HepG2 (cell line): Measurements from ENCODE around the gene SAPCD2. TPM values are rescaled to one million over a fixed set of nuclear protein-coding genes. Genes with fewer than 3 reads are reported as not detected.

Source experiments
- ATAC-seq: fragments of 200-7000 bp; cut with Tn5 transposase; 3 replicates; pipeline ENCODE4 v1.9.1; 2020; ENCODE audit warnings: mild to moderate bottlenecking, moderate library complexity
- BruUV-seq: library from RNA; stranded (reverse); fragments of 400-500 nt; replicated peaks from 2 replicates; lab custom pipeline; 2021; lab: Mats Ljungman, UMichigan
- CTCF ChIA-PET: fragments of 300-600 bp; formaldehyde crosslinking; extraction: SDS; loops from one replicate; lab custom pipeline; 2021; ENCODE audit warnings: low total read pairs, inconsistent platforms, low intra/inter-chr PET ratio; lab: Yijun Ruan, JAX
- POLR2A ChIA-PET: fragments of 350-600 bp; sonication (Branson Sonifier 250); formaldehyde crosslinking; loops from one replicate; lab custom pipeline; 2020; ENCODE audit warnings: antibody characterized with exemption, inconsistent platforms; lab: Yijun Ruan, JAX
- DNase-seq: peaks from one replicate; pipeline ENCODE4 v3.0.0-alpha.2; 2015; ENCODE audit warnings: low spot score
- FAIRE-seq: peaks from 3 replicates; lab custom pipeline; 2011; peaks lifted over from hg19 to GRCh38; lab: Jason Lieb, UNC
- H2AFZ ChIP-seq: one replicate; pipeline ENCODE4 v1.6.1; 2011; ENCODE audit warnings: low read length, inconsistent platforms
- H3K27ac ChIP-seq: fragments of 300-600 bp; 3 replicates; pipeline ENCODE4 v1.8.0; 2011; ENCODE audit warnings: mixed run types, mild to moderate bottlenecking, mixed read lengths, low read length, inconsistent platforms; ENCODE audit not compliant: insufficient read depth; ENCODE audit errors: extremely low read length
- H3K27me3 ChIP-seq, 2 experiments: fragments of 200-600 bp in 1 of 2; 2 replicates in 1 of 2; 3 replicates in 1 of 2; pipeline versions ENCODE4 v1.6.0 to v1.8.0; 2011; ENCODE audit warnings: low read length in 2 of 2, mild to moderate bottlenecking in 2 of 2, moderate library complexity in 2 of 2, inconsistent platforms in 1 of 2; ENCODE audit not compliant: insufficient read depth in 2 of 2, control insufficient read depth in 1 of 2
- H3K36me3 ChIP-seq, 2 experiments: fragments of 200-600 bp in 1 of 2; replicated peaks in 1 of 2; 2 replicates in 1 of 2; 3 replicates in 1 of 2; pipeline versions ENCODE4 v1.5.1 to v1.8.0; 2011; ENCODE audit warnings: low read length in 2 of 2, inconsistent platforms in 1 of 2; ENCODE audit not compliant: insufficient read depth in 2 of 2, control insufficient read depth in 1 of 2
- H3K4me1 ChIP-seq: 2 replicates; pipeline ENCODE4 v1.5.1; 2012; ENCODE audit warnings: low read length, inconsistent platforms; ENCODE audit not compliant: insufficient read depth
- H3K4me2 ChIP-seq: 2 replicates; pipeline ENCODE4 v1.6.0; 2011; ENCODE audit warnings: low read depth, low read length, inconsistent platforms
- H3K4me3 ChIP-seq, 3 experiments: fragments of 200-600 bp in 1 of 3; sonication (generic), shearing (Covaris generic) in 1 of 3; replicated peaks in 1 of 3; 2 replicates each; pipeline ENCODE4 v1.5.1; 2011 to 2016; ENCODE audit warnings: low read length in 3 of 3, inconsistent platforms in 2 of 3, low read depth in 2 of 3, mild to moderate bottlenecking in 2 of 3, control low read depth in 1 of 3, mixed read lengths in 1 of 3; ENCODE audit not compliant: insufficient read depth in 1 of 3
- H3K79me2 ChIP-seq: one replicate; pipeline ENCODE4 v1.6.1; 2011; ENCODE audit warnings: low read length, inconsistent platforms; ENCODE audit not compliant: insufficient read depth
- H3K9ac ChIP-seq: 2 replicates; pipeline ENCODE4 v1.6.0; 2011; ENCODE audit warnings: mild to moderate bottlenecking, low read depth, low read length, inconsistent platforms; ENCODE audit not compliant: insufficient read depth
- H3K9me3 ChIP-seq: 2 replicates; pipeline ENCODE4 v1.5.1; 2012; ENCODE audit warnings: mild to moderate bottlenecking, low read length
- H4K20me1 ChIP-seq: 2 replicates; pipeline ENCODE4 v1.6.0; 2011; ENCODE audit warnings: inconsistent platforms, mild to moderate bottlenecking, low read length, moderate library complexity; ENCODE audit not compliant: insufficient read depth
- CCAR2 ChIP-seq: fragments of 200-400 bp; formaldehyde crosslinking; optimal IDR thresholded peaks from 2 replicates; pipeline ENCODE3; 2018; ENCODE audit warnings: low read depth, mild to moderate bottlenecking, low read length, moderate library complexity
- LBX2 ChIP-seq: sonication (generic); formaldehyde crosslinking; IDR thresholded peaks from 2 replicates; pipeline ENCODE4 v1.5.0; 2020; ENCODE audit warnings: missing genetic modification reagents, mild to moderate bottlenecking, borderline replicate concordance
- REPIN1 ChIP-seq: sonication (generic); formaldehyde crosslinking; IDR thresholded peaks from 2 replicates; pipeline ENCODE4 v1.8.0; 2022; ENCODE audit warnings: missing genetic modification reagents, low read depth, mild to moderate bottlenecking, borderline replicate concordance
- SMYD3 ChIP-seq: sonication (generic); formaldehyde crosslinking; IDR thresholded peaks from 2 replicates; pipeline ENCODE4 v1.8.1; 2023; ENCODE audit warnings: mild to moderate bottlenecking, missing genetic modification reagents
- TFDP2 ChIP-seq: sonication (generic); formaldehyde crosslinking; IDR thresholded peaks from 2 replicates; pipeline ENCODE4 v1.4.0; 2020; ENCODE audit warnings: missing genetic modification reagents
- TRIM24 ChIP-seq: sonication (generic); formaldehyde crosslinking; IDR thresholded peaks from 2 replicates; pipeline ENCODE4 v1.8.0; 2022; ENCODE audit warnings: mild to moderate bottlenecking, missing genetic modification reagents
- ZFX ChIP-seq: sonication (generic); formaldehyde crosslinking; IDR thresholded peaks from 2 replicates; pipeline ENCODE4 v1.4.0; 2020; ENCODE audit warnings: mild to moderate bottlenecking, low read depth, missing genetic modification reagents, moderate library complexity
- ZMYM3 ChIP-seq: sonication (generic); formaldehyde crosslinking; IDR thresholded peaks from 2 replicates; pipeline ENCODE4 v1.5.1; 2020; ENCODE audit warnings: mild to moderate bottlenecking, missing genetic modification reagents
- ZNF253 ChIP-seq: sonication (generic); formaldehyde crosslinking; IDR thresholded peaks from 2 replicates; pipeline ENCODE4 v1.8.0; 2022; ENCODE audit warnings: mild to moderate bottlenecking, missing genetic modification reagents, borderline replicate concordance
- ZNF766 ChIP-seq: sonication (generic); formaldehyde crosslinking; IDR thresholded peaks from 2 replicates; pipeline ENCODE4 v1.5.0; 2020; ENCODE audit warnings: missing genetic modification reagents, borderline replicate concordance
- ZNF879 ChIP-seq: sonication (generic); formaldehyde crosslinking; IDR thresholded peaks from 2 replicates; pipeline ENCODE4 v1.8.1; 2023; ENCODE audit warnings: missing genetic modification reagents
- WGBS: methylation state at CpG from one replicate; pipeline ENCODE4 v1.1.6; 2017; ENCODE audit warnings: low lambda C conversion rate; 5-methylcytosine and 5-hydroxymethylcytosine counted together
- in situ Hi-C: cut with HindIII; loops from 2 replicates; pipeline ENCODE4 v1.10.0; 2017; ENCODE audit warnings: low pct_unique_long_range_greater_than_20kb; ENCODE audit not compliant: extremely low pct_ligation_motif_present
- intact Hi-C: fragments of 100-400 bp; cut with micrococcal nuclease; formaldehyde crosslinking; loops from one replicate; pipeline ENCODE4 v1.10.0; 2022; ENCODE audit not compliant: unreplicated experiment
- polyA plus RNA-seq, 8 experiments: library from polyadenylated mRNA; depleted of rRNA in 3 of 8; stranded (reverse) in 7 of 8; unstranded in 1 of 8; fragments of >200 nt; fragmentation: Illumina TruSeq in 4 of 8; extraction: Trizol in 4 of 8; gene quantifications; 2 replicates each; pipeline versions ENCODE4 v1.2.1 to v1.2.3, GENCODE V29; 2011 to 2016; ENCODE audit warnings: low read depth in 4 of 8, missing spikeins in 1 of 8, mixed read lengths in 1 of 8; ENCODE audit not compliant: insufficient read depth in 1 of 8
- total RNA-seq, 5 experiments: library from RNA; depleted of rRNA; stranded (reverse); fragments of >200 nt; fragmentation: Illumina TruSeq; extraction: Trizol; gene quantifications; 2 replicates each; pipeline ENCODE4 v1.2.3, GENCODE V29; 2016; ENCODE audit warnings: low read depth in 1 of 5
- TF ChIP-seq, protein P1 (sequence below): sonication (generic); formaldehyde crosslinking; IDR thresholded peaks from 2 replicates; pipeline ENCODE4 v1.9.0; 2021; ENCODE audit warnings: missing genetic modification reagents, borderline replicate concordance
- TF ChIP-seq, protein P2 (sequence below): IDR thresholded peaks from 2 replicates; pipeline ENCODE4 v1.6.1; 2012; ENCODE audit warnings: low read depth, low read length, improper control_type of control experiment
- TF ChIP-seq, protein P3 (sequence below): sonication (generic); formaldehyde crosslinking; IDR thresholded peaks from 2 replicates; pipeline ENCODE4 v1.5.1; 2020; ENCODE audit warnings: mild to moderate bottlenecking, missing genetic modification reagents, moderate library complexity

SAPCD2 gene
- total and polyA plus RNA-seq, 2 of the 13 experiments (the other 11 are each of a cell fraction or from before 2014, with no cell fraction given): 21.9 to 42.8 TPM

DNA sequence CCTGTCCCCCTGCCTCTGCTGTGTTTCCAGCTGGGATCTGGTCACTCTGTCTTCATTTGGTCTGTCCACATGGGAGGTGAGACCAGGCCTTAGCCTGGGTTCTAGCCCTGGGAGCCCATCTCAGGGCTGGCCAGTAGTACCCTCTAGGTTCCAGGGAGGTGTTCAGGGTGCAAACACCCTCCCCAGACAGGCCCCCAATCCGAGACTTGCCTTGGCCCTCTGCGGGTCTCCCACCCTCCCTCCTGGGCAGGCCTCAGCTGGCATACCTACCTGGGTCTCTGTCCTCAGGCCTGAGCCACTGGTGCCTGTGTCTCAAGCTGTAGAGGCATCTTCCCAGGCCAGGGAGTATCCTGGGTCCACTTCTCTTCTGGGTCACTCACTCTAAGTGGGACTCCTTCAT lies 925 bp upstream of the SAPCD2 start:
- no TSS peak for BruUV-seq
- peak overlapping the region; percentile 96 for H3K4me2 ChIP-seq
- FAIRE-seq (no peak), ATAC-seq (no peak), DNase-seq (no peak)
- H3K79me2 ChIP-seq: peaks cover 13% of the 10 kb centered on the region
- intact Hi-C loops: no loop called here
- in situ Hi-C loops: no loop called here
- POLR2A ChIA-PET: interaction anchor here (0.9 to 6.0 kb wide), 8 partner anchors 13 to 271 kb away, joined by 3 to 105 read pairs (median 5); partner anchors contain the start of genes ENTPD2, MAN1B1 and SSNA1
- H3K27me3 ChIP-seq: no peaks in the 10 kb centered on the region; a peak in 1 of 5 replicates
- CTCF ChIA-PET: no interaction called here
- H2AFZ ChIP-seq: no peak overlapping the region
- H3K4me1 ChIP-seq: peaks cover 60% of the 10 kb centered on the region
- peaks cover 7% of the 10 kb centered on the region; the same call in 1 of the 2 replicates for H4K20me1 ChIP-seq
- peak overlapping the region; percentile 58 to 88 (median 74) for H3K4me3 ChIP-seq
- 0% methylated on average over 2 of the region's 2 CpGs for WGBS
- H3K27ac ChIP-seq: peak overlapping the region; percentile 70
- no peaks in the 10 kb centered on the region for H3K9me3 ChIP-seq
- peaks cover 1 to 3% of the 10 kb centered on the region in 2 experiments; a peak in 1 of 5 replicates for H3K36me3 ChIP-seq
- H3K9ac ChIP-seq: peak overlapping the region; percentile 66
- TF ChIP-seq TRIM24 (no peak), ZNF879 (CRISPR knock-in tag) (no peak), CCAR2 (no peak), ZNF766 (CRISPR knock-in tag) (no peak), LBX2 (CRISPR knock-in tag) (no peak), ZNF253 (CRISPR knock-in tag) (peak; percentile 35; the same call in 1 of the 2 replicates), ZFX (CRISPR knock-in tag) (peak; percentile 26; the same call in 1 of the 2 replicates), SMYD3 (CRISPR knock-in tag) (no peak), TFDP2 (CRISPR knock-in tag) (no peak), ZMYM3 (CRISPR knock-in tag) (no peak), REPIN1 (CRISPR knock-in tag) (no peak)
- TF ChIP-seq, protein P1, sequence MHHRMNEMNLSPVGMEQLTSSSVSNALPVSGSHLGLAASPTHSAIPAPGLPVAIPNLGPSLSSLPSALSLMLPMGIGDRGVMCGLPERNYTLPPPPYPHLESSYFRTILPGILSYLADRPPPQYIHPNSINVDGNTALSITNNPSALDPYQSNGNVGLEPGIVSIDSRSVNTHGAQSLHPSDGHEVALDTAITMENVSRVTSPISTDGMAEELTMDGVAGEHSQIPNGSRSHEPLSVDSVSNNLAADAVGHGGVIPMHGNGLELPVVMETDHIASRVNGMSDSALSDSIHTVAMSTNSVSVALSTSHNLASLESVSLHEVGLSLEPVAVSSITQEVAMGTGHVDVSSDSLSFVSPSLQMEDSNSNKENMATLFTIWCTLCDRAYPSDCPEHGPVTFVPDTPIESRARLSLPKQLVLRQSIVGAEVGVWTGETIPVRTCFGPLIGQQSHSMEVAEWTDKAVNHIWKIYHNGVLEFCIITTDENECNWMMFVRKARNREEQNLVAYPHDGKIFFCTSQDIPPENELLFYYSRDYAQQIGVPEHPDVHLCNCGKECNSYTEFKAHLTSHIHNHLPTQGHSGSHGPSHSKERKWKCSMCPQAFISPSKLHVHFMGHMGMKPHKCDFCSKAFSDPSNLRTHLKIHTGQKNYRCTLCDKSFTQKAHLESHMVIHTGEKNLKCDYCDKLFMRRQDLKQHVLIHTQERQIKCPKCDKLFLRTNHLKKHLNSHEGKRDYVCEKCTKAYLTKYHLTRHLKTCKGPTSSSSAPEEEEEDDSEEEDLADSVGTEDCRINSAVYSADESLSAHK: no peak
- TF ChIP-seq, protein P2, sequence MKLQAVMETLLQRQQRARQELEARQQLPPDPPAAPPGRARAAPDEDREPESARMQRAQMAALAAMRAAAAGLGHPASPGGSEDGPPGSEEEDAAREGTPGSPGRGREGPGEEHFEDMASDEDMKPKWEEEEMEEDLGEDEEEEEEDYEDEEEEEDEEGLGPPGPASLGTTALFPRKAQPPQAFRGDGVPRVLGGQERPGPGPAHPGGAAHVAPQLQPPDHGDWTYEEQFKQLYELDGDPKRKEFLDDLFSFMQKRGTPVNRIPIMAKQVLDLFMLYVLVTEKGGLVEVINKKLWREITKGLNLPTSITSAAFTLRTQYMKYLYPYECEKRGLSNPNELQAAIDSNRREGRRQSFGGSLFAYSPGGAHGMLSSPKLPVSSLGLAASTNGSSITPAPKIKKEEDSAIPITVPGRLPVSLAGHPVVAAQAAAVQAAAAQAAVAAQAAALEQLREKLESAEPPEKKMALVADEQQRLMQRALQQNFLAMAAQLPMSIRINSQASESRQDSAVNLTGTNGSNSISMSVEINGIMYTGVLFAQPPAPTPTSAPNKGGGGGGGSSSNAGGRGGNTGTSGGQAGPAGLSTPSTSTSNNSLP: no peak
- TF ChIP-seq, protein P3, sequence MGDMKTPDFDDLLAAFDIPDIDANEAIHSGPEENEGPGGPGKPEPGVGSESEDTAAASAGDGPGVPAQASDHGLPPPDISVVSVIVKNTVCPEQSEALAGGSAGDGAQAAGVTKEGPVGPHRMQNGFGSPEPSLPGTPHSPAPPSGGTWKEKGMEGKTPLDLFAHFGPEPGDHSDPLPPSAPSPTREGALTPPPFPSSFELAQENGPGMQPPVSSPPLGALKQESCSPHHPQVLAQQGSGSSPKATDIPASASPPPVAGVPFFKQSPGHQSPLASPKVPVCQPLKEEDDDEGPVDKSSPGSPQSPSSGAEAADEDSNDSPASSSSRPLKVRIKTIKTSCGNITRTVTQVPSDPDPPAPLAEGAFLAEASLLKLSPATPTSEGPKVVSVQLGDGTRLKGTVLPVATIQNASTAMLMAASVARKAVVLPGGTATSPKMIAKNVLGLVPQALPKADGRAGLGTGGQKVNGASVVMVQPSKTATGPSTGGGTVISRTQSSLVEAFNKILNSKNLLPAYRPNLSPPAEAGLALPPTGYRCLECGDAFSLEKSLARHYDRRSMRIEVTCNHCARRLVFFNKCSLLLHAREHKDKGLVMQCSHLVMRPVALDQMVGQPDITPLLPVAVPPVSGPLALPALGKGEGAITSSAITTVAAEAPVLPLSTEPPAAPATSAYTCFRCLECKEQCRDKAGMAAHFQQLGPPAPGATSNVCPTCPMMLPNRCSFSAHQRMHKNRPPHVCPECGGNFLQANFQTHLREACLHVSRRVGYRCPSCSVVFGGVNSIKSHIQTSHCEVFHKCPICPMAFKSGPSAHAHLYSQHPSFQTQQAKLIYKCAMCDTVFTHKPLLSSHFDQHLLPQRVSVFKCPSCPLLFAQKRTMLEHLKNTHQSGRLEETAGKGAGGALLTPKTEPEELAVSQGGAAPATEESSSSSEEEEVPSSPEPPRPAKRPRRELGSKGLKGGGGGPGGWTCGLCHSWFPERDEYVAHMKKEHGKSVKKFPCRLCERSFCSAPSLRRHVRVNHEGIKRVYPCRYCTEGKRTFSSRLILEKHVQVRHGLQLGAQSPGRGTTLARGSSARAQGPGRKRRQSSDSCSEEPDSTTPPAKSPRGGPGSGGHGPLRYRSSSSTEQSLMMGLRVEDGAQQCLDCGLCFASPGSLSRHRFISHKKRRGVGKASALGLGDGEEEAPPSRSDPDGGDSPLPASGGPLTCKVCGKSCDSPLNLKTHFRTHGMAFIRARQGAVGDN (CRISPR knock-in tag): peak; percentile 49
